Stimulated activated CD8-positive, alpha-beta memory T cell treated with anti-CD3 and anti-CD28 coated beads, Interleukin-2, amount 100 ng/mL, for 1 hour (primary cell): Measurements from ENCODE around the gene UGT2A1.
"Not testable (repeated sequence)": the region's sequence is repeated elsewhere in the genome, so short reads cannot be mapped to it uniquely, and the experiment has no call there.

Source experiments
- DNase-seq, 2 donors: peaks; one replicate each; pipeline ENCODE4 v3.0.0-alpha.2; 2020; ENCODE audit warnings: low read depth in 2 of 2

The UGT2A1 gene

GRCh38 chr4:69653147-69653546 lies at the start of gene UGT2A1:
UGT2A1 (minus strand) TSS chr4:69653247; CDS start chr4:69647644, 5,603 bp downstream.
- DNase-seq: no peak

GRCh38 chr4:69702201-69702600 lies 49.2 kb upstream of the UGT2A1 start:
- DNase-seq: no peak

GRCh38 chr4:69701696-69702095 lies 48.6 kb upstream of the UGT2A1 start:
- no peak for DNase-seq

- no peak for DNase-seq
Observed at GRCh38 chr4:69697536-69698242, 44.6 kb upstream of the UGT2A1 start.

- DNase-seq: no peak
Observed at GRCh38 chr4:69689599-69689998, 36.6 kb upstream of the UGT2A1 start.

GRCh38 chr4:69684804-69685203 lies 31.8 kb upstream of the UGT2A1 start:
- no peak for DNase-seq

GRCh38 chr4:69668680-69669079 lies 15.6 kb upstream of the UGT2A1 start:
- no peak for DNase-seq

GRCh38 chr4:69664009-69664408 lies 11.0 kb upstream of the UGT2A1 start:
- DNase-seq: not testable (repeated sequence)

GRCh38 chr4:69661130-69661803 lies 8.2 kb upstream of the UGT2A1 start:
- not testable (repeated sequence) for DNase-seq

GRCh38 chr4:69658133-69658532 lies 5.1 kb upstream of the UGT2A1 start:
- DNase-seq: no peak

GRCh38 chr4:69656653-69657158 lies 3.7 kb upstream of the UGT2A1 start:
- DNase-seq: no peak

- no peak for DNase-seq
Observed at GRCh38 chr4:69650872-69651271, 2.2 kb downstream of the UGT2A1 start.

- no peak for DNase-seq
Observed at GRCh38 chr4:69649629-69650028, 3.4 kb downstream of the UGT2A1 start.

GRCh38 chr4:69649207-69649606 lies 3.8 kb downstream of the UGT2A1 start:
- no peak for DNase-seq

GRCh38 chr4:69642961-69643360 lies 10.1 kb downstream of the UGT2A1 start:
- no peak for DNase-seq

- DNase-seq: no peak
Observed at GRCh38 chr4:69640289-69640688, 12.8 kb downstream of the UGT2A1 start.

- DNase-seq: no peak
Observed at GRCh38 chr4:69639542-69639941, 13.5 kb downstream of the UGT2A1 start, which contains the start of gene UGT2A2. UGT2A2 (minus strand) TSS chr4:69639642; CDS start chr4:69639640, 2 bp downstream.

- no peak for DNase-seq
Observed at GRCh38 chr4:69617083-69617694, 35.9 kb downstream of the UGT2A1 start.

- no peak for DNase-seq
Observed at GRCh38 chr4:69610484-69610883, 42.6 kb downstream of the UGT2A1 start.

GRCh38 chr4:69601065-69601464 lies 52.0 kb downstream of the UGT2A1 start:
- DNase-seq: no peak

GRCh38 chr4:69600013-69600412 lies 53.0 kb downstream of the UGT2A1 start:
- DNase-seq: no peak

- no peak for DNase-seq
Observed at GRCh38 chr4:69594382-69594781, 58.7 kb downstream of the UGT2A1 start.

GRCh38 chr4:69591364-69591763 lies 61.7 kb downstream of the UGT2A1 start:
- DNase-seq: no peak
